Endodermal cell (in vitro differentiated cells): ENCODE results near the gene SCGB1C2. TPM values are rescaled to one million over a fixed set of nuclear protein-coding genes. Genes with fewer than 3 reads are reported as not detected.

Experiments
- DNase-seq: peaks from one replicate; pipeline ENCODE4 v3.0.0-alpha.2; 2017
- H3K27ac ChIP-seq: 2 replicates; pipeline ENCODE4 v1.5.1; 2013; ENCODE audit warnings: mild to moderate bottlenecking, low read depth, low read length, moderate library complexity
- H3K27me3 ChIP-seq: 2 replicates; pipeline ENCODE4 v1.6.1; 2013; ENCODE audit warnings: mild to moderate bottlenecking, low read length, moderate library complexity; ENCODE audit not compliant: insufficient read depth, control insufficient read depth, poor library complexity, severe bottlenecking
- H3K36me3 ChIP-seq: 2 replicates; pipeline ENCODE4 v1.7.0; 2013; ENCODE audit warnings: mild to moderate bottlenecking, low read length, moderate library complexity; ENCODE audit not compliant: control insufficient read depth, insufficient read depth
- H3K4me1 ChIP-seq: one replicate; pipeline ENCODE4 v1.7.0; 2013; ENCODE audit warnings: low read length; ENCODE audit not compliant: control insufficient read depth, insufficient read depth
- H3K4me3 ChIP-seq: 2 replicates; pipeline ENCODE4 v1.5.1; 2013; ENCODE audit warnings: mild to moderate bottlenecking, low read length, moderate library complexity
- H3K9ac ChIP-seq: 2 replicates; pipeline ENCODE4 v1.6.1; 2013; ENCODE audit warnings: mild to moderate bottlenecking, low read length, moderate library complexity; ENCODE audit not compliant: poor library complexity, severe bottlenecking; ENCODE audit errors: extremely low read depth
- H3K9me3 ChIP-seq: 2 replicates; pipeline ENCODE4 v1.6.1; 2013; ENCODE audit warnings: mild to moderate bottlenecking, low read length, moderate library complexity; ENCODE audit not compliant: control insufficient read depth
- H3K27ac Mint-ChIP-seq: 2 replicates; pipeline ENCODE4 v1.8.0; 2020; ENCODE audit warnings: mixed read lengths
- H3K27me3 Mint-ChIP-seq: 2 replicates; pipeline ENCODE4 v1.8.0; 2021; ENCODE audit warnings: mild to moderate bottlenecking, mixed read lengths; ENCODE audit not compliant: insufficient read depth
- H3K36me3 Mint-ChIP-seq: 2 replicates; pipeline ENCODE4 v1.8.0; 2020; ENCODE audit warnings: low read depth, mixed read lengths
- H3K4me1 Mint-ChIP-seq: 2 replicates; pipeline ENCODE4 v1.8.0; 2020; ENCODE audit warnings: mixed read lengths
- H3K4me3 Mint-ChIP-seq: 2 replicates; pipeline ENCODE4 v1.8.0; 2020; ENCODE audit warnings: mild to moderate bottlenecking, moderate library complexity, mixed read lengths
- H3K9me3 Mint-ChIP-seq: 2 replicates; pipeline ENCODE4 v1.8.0; 2020; ENCODE audit warnings: mild to moderate bottlenecking, mixed read lengths
- CTCF ChIP-seq: fragments of 200-600 bp; sonication (generic); conservative IDR thresholded peaks from 2 replicates; pipeline ENCODE4 v1.5.0; 2021; ENCODE audit warnings: antibody characterized with exemption, mild to moderate bottlenecking
- WGBS, 2 experiments: methylation state at CpG; one replicate each; pipeline versions ENCODE4 v1.1.5 to v1.1.7; 2013; ENCODE audit warnings: missing lambda C conversion rate in 2 of 2, mixed read lengths in 1 of 2; ENCODE audit not compliant: insufficient coverage in 1 of 2, insufficient read length in 1 of 2; 5-methylcytosine and 5-hydroxymethylcytosine counted together
- total RNA-seq, 2 donors: library from RNA; stranded (reverse); fragmentation: NEBNext Ultra II Directional in 1 of 2; extraction: Animal tissue kit (Norgen Biotek cat#: 25700) in 1 of 2; gene quantifications; 2 replicates in 1 of 2; 3 replicates in 1 of 2; pipeline ENCODE4 v1.2.1, GENCODE V29; 2021

Gene SCGB1C2
- total RNA-seq, 2 donors from 2014 or later = not detected

- H3K4me3 ChIP-seq = no peak overlapping the region
- H3K4me1 Mint-ChIP-seq = no peaks in the 10 kb centered on the region
- no peak for DNase-seq
- H3K9ac ChIP-seq = no peak overlapping the region
- no peak overlapping the region for H3K4me3 Mint-ChIP-seq
- no peaks in the 10 kb centered on the region for H3K36me3 ChIP-seq
- H3K36me3 Mint-ChIP-seq = no peaks in the 10 kb centered on the region
- WGBS, 2 experiments = 82 to 83% methylated on average over 24 to 26 of the region's 26 CpGs
- no peaks in the 10 kb centered on the region for H3K27me3 ChIP-seq
- no peaks in the 10 kb centered on the region for H3K9me3 ChIP-seq
- H3K27me3 Mint-ChIP-seq = no peaks in the 10 kb centered on the region
- no peak overlapping the region for H3K27ac ChIP-seq
- no peaks in the 10 kb centered on the region for H3K9me3 Mint-ChIP-seq
- no peak for TF ChIP-seq CTCF
- no peaks in the 10 kb centered on the region for H3K4me1 ChIP-seq
- no peak overlapping the region for H3K27ac Mint-ChIP-seq
Observed at GRCh38 chr17:151886-152859, 14.8 kb downstream of the SCGB1C2 start.

GRCh38 chr17:152860-153420, 15.6 kb downstream of the SCGB1C2 start:
- Mint-ChIP-seq H3K9me3 (no peaks in the 10 kb centered on the region), H3K27ac (no peak overlapping the region), H3K27me3 (no peaks in the 10 kb centered on the region), H3K36me3 (no peaks in the 10 kb centered on the region), H3K4me3 (no peak overlapping the region), H3K4me1 (no peaks in the 10 kb centered on the region)
- H3K27ac ChIP-seq = no peak overlapping the region
- no peak overlapping the region for H3K4me3 ChIP-seq
- no peak for TF ChIP-seq CTCF
- no peak for DNase-seq
- H3K9ac ChIP-seq = no peak overlapping the region
- 93% methylated on average over 4 to 12 of the region's 12 CpGs for WGBS, 2 experiments
- no peaks in the 10 kb centered on the region for H3K4me1 ChIP-seq
- no peaks in the 10 kb centered on the region for H3K36me3 ChIP-seq
- no peaks in the 10 kb centered on the region for H3K27me3 ChIP-seq
- no peaks in the 10 kb centered on the region for H3K9me3 ChIP-seq

- TF ChIP-seq CTCF = no peak
- no peaks in the 10 kb centered on the region for H3K9me3 ChIP-seq
- Mint-ChIP-seq H3K27ac (no peak overlapping the region), H3K36me3 (no peaks in the 10 kb centered on the region), H3K4me3 (no peak overlapping the region), H3K4me1 (no peaks in the 10 kb centered on the region), H3K27me3 (no peaks in the 10 kb centered on the region), H3K9me3 (no peaks in the 10 kb centered on the region)
- no peak for DNase-seq
- no peaks in the 10 kb centered on the region for H3K36me3 ChIP-seq
- no peaks in the 10 kb centered on the region for H3K4me1 ChIP-seq
- H3K27me3 ChIP-seq = no peaks in the 10 kb centered on the region
- no peak overlapping the region for H3K4me3 ChIP-seq
- WGBS, 2 experiments = 88 to 92% methylated on average over 9 of the region's 9 CpGs
- no peak overlapping the region for H3K27ac ChIP-seq
- H3K9ac ChIP-seq = no peak overlapping the region
Observed at GRCh38 chr17:153851-154250, 16.5 kb downstream of the SCGB1C2 start.
